NCI-H1417 treated with DMSO at 0.1 percent for 48 hours (cell line): ENCODE results near the gene CAP2.
"Not testable (repeated sequence)": the region's sequence is repeated elsewhere in the genome, so short reads cannot be mapped to it uniquely, and the experiment has no call there.

Experiments
- DNase-seq: peaks from one replicate; lab custom pipeline; 2025; lab: John Stamatoyannopoulos, UW

CAP2 gene

DNA sequence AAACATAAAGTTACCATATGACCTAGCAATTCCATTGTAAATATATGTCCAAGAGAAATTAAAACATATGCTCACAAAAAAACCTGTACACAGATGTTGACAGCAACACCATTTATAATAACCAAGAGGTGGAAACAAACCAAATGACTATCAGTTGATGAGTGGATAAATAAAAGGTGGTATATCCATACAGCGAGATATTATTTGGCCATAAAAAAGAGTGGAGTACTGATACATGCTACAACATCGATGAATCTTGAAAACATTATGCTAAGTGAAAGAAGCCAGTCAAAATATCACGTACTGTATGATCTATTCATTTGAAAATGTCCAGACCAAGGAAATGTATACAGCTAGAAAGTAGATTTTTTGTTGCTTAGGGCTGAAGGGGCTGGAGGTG is 2.9 kb downstream of the CAP2 start:
- DNase-seq: no peak

DNA sequence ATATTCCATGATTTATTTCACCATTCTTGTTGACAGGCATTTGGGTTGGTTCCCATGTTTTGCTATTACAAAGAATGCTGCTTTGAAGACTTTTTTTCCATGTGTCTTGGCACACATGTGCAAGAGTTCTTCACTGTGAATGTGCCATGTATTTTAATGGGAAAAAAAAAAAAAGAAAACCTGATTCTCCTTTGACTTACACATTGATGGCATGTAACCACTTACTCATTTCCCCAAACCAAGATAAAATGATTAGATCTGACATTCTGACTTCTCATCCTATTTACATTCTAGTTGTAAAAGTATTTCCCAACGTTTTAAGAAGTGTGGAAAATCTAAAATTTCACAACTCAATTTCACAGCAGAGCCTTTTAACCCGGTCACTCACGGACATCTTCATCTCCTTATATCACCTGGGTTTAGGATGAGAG is 4.4 kb downstream of the CAP2 start:
- no peak for DNase-seq

DNA sequence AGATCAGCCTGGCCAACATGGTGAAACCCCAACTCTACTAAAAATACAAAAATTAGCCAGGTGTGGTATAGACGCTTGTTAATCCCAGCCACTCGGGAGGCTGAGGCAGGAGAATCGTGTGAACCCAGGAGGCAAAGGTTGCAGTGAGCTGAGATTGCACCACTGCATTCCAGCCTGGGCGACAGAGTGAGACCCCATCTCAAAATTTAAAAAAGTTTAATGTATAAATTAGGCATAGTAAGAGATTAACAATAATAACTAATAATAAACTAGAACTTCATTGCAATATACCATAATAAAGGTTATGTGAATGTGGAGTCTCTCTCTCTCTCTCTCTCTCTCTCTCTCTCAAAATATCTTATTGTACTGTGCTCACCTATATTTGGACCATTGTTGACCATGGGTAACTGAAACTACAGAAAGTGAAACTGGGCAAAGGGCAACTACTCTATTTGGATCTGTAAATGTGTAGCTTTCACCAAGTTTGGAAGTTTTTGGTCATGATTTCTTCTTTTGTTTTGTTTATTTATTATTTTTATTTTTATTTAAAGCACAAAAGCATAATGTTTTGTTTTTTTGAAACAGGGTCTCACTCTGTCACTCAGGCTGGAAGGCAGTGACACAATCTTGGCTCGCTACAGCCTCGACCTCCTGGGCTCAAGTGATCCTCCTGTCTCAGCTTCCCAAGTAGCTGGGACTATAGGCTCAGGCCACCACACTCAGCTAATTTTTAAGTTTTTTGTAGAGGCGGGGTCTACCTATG is 12.0 kb downstream of the CAP2 start:
- not testable (repeated sequence) for DNase-seq

DNA sequence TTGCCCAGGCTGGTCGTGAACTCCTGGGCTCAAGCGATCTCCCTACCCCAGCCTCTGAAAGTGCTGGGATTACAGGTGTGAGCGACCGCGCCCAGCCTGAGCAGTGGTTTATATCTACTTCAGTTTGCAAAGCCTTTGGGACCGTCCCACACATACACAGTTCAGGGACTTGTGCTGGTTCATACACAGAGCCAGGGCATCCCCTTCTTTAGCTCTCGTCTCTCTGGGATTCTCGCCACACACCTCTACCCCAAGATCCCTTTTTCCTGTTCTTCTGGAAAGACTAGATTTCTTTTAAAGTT is 12.5 kb downstream of the CAP2 start:
- DNase-seq: no peak

DNA sequence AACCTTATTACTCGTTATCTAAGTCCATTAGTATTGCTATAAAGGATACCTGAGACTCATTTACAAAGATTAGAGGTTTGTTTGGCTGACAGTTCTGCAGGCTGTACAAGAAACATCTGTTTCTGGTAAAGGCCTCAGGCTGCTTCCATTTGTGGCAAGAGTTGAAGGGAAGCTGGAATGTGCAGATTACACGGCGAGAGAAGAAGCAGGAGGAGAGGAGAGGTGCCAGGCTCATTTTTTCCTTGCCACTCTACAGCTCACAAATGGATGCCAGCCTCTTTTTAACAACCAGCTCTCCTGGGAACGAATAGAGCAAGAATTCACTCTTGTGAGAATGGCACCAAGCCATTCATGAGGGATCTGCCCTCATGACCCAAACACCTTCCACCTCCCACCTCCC is 14.7 kb downstream of the CAP2 start:
- no peak for DNase-seq

DNA sequence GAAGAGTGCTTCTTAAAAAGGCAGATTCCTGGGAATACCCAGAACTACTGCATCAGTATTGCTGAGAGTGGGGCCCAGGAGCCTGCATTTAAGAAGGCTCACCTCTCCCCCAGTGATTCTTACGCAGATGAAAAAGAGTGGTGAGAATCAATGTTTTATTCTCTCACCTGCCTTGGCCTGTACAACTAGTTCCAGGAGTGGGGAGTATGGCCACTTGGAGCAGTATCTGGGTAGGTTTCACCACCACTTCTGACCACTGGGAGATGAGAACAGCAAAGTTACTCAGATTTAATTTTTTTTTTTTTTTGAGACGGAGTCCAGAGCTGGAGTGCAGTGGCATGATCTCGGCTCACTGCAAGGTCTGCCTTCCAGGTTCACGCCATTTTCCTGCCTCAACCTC is 16.9 kb downstream of the CAP2 start:
- DNase-seq: no peak

DNA sequence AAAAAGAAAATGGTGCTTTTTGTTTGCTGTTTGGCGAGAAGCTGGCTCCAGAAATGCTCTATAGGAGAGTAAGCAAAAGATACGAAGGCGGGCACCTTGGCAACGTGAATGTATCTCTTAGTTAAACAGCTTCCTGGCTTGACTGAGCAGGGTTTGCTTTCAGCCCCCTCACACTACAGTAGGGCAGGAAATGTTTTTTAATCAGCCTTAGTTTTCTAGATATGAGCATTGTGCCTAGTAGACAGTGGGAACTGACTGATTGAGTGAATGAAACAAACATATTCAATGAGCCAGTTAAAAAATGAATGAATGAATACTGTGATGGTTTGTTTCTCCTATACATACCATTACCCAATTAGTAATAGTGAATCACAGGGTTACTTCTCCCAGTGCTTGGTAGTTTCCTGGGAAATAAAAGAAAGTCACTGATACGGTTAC is 19.9 kb downstream of the CAP2 start:
- no peak for DNase-seq

DNA sequence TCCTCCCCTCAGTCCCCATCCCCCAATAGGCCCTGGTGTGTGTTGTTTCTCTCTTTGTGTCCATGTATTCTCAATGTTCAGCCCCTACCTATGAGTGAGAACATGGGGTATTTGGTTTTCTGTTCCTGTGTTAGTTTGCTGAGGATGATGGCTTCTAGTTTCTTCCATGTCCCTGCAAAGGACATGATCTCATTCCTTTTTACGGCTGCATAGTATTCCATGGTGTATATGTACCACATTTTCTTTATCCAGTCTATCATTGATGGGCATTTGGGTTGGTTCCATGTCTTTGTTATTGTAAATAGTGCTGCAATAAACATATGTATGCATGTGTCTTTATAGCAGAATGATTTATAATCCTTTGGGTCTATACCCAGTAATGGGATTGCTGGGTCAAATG is 21.0 kb downstream of the CAP2 start:
- not testable (repeated sequence) for DNase-seq

DNA sequence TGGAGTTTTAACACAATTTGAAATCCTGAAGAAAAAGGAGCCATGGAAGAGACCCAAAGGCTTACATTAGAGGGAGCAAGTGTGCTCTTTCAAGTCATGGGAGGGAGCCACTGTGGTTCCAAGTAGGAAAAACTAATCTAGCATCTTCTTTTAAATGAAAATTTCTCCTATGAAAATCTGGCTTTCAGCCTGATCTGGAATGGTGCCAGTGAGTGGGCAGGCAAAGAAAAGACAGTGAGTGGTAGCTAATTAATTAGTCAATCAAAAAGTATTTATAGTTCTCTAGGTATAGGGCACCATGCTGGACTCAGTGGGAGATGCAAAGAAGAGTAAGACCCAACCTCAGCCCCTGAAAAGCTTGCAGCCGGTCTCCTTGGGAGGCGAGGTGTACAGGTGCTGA is 21.9 kb downstream of the CAP2 start:
- DNase-seq: no peak

DNA sequence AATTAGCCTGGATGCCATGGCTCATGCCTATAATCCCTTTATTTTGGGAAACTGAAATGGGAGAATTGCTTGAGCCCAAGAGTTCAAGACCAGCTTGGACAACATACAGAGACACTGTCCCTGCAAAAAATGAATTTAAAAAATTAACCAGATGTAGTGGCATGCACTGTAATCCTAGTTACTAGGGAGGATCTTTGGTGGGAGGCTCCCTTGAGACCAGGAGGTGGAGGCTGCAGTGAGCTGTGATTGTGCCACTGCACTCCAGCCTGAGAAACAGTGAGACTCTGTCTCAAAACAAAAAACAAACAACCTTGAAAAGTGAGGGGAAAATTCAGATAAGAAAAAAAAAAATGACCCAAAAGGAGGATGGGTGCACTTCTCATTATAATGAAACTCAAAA is 23.4 kb downstream of the CAP2 start:
- no peak for DNase-seq

DNA sequence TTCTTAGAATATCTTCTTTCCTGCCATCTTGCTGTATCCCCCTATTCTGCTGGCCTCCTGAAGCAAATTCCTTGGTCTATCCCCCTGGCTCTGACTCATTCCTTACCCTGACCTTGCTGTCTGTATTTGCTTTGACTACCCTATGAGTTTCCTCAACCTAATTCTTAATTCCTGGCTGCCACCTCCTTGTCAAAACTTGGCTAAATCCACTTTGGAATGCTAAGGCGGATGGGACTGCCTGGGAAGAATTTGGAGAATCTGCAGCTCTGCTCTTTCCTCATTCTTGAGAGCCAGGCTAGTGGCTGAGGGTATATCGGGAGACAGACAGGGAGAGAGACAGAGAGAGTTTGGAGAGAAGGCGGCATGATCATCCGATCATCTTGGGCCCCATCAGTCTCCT is 24.4 kb downstream of the CAP2 start:
- no peak for DNase-seq

DNA sequence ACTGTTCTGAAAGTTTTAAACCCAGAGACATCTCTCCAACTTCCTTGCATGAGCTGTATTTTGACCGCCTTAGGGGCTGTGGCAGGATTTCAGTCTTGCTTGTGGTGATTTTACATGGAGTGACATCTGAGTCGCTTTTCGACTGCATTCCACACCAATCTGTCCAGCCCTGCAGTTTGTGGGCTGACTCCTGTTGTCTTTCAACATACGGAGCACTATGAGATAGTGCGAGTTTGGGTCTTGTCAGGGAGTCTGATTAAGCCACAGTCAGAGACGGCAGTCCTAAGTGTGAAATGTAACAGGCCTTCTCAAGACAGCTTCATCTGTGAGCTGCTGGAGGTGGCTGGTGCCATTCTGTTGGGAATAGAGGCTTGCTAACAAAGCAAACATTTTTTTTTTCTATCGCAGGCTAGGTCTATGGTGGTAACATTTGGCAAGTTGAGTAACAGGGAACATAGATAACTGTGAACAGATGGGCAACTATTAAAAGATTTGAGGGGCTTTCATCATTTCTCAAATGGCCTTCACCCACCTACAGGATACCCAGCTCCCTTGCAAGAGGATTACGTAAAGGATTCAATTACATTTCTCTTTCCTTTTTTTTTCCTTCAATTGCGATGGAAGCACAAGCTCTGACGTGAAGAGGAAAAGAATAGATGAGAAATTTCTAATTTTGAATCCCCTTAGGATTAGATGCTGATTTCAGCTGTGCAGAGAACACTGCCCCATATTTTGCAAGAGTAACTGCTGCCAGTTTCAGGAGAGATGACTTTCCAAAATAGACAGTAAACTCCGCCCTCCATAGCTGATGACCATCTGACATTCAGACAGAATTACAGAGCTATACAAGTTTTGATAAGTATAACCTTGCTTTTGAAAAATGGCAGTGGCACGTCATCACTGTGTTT is 25.1 kb downstream of the CAP2 start:
- DNase-seq: no peak

DNA sequence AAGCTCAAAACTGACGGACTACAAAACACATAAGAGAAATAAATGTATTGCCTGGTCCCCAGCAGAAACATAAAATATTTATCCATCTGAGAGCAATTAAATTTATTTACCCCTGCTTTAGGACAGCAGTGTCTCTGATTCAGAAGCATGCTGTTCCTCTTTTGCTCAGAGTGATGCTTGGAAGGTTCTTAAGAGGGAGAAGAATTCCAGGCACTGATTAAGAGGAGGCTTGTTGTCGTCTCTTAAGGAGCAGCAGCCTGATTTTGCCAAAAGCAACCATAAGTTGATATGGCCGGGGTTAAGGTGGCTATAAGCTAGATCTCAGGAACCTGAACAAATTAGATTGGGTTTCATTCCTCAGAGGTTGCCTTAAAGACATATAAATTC is 25.8 kb downstream of the CAP2 start:
- no peak for DNase-seq

DNA sequence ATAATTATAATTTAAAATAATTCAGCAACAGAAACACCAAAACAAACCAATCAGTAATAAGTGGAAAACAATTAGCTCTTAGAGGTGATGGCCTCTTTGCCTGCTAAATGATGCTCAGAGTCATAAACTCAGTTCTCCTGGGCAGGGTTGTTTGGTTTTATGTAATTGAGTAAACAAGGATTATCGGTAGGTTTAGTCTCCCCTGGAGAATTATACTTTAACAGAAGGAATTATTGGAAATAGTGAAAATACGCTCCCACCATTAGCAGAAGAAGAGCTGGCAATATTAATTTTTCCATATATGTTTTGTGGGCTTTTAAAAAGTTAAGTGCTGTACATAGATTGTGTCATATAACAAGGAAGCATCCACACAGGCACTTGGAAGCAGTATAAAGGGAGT is 27.0 kb downstream of the CAP2 start:
- DNase-seq: no peak

DNA sequence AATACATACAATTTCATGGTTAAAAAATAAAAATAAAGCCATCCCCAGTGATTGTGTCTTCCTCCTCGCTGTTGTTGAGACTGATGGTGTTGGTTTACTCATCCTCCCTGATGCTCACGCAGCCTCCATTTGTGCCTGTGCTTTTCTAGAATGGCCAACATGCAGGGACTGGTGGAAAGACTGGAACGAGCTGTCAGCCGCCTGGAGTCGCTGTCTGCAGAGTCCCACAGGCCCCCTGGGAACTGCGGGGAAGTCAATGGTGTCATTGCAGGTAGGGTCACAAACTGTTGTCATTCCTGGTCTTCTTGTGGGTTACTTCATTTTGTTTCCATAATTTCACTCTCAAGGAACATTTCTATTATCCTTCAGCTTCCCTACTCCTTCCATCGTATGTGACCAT is 28.0 kb downstream of the CAP2 start:
- no peak for DNase-seq

DNA sequence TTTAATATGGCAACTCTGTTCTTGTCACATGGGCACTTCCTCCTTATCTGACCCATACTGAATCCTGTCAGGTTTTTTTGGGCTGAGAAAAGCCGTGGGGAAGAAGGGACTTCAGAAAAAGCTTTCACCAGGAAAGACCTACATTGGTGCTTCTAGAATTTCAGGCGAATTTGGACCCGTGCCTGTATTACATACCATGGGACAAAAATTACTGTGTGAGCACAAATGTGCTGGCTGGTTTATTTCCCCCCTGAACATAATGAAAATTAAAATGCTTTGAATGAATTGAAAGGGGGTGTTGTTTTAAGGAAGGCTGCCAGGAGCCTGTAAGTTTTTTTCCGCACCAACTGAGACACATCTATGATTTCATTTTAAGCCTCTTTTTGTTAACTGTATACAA is 29.6 kb downstream of the CAP2 start:
- no peak for DNase-seq

DNA sequence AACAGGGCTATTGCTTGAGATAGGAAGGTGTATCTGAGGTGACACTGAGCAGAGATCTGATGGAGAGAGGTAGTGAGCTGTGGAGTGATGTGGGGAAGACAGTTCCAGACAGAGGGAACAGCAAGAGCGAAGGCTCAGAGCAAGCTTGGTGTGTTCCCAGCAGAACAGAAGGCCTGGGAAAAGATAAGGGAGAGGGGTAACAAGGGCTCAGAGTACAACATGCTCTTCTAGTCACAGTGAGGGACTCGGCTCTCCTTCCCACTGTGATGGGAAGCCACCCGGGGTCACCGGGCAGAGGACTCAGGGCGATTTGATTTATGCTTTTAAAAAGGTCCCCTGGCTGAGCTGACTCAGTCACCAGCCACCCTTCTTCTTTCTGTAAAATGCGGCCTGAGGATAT is 33.7 kb downstream of the CAP2 start:
- DNase-seq: no peak

DNA sequence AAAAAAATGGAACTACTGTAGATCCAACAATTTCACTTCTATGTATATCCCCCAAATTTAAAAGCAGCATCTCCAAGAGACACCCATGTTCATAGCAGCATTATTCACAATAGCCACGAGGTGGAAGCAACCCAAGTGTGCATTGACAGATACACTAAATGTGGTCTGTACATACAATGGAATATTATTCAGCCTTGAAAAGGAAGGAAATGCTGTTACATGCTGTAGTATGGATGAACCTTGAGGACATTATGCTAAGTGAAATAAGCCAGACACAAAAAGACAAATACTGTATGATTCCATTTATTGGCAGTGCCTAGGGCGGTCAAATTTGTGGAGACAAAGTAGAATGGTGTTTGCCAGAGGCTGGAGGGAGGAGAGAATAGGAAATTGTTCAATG is 34.2 kb downstream of the CAP2 start:
- DNase-seq: no peak

DNA sequence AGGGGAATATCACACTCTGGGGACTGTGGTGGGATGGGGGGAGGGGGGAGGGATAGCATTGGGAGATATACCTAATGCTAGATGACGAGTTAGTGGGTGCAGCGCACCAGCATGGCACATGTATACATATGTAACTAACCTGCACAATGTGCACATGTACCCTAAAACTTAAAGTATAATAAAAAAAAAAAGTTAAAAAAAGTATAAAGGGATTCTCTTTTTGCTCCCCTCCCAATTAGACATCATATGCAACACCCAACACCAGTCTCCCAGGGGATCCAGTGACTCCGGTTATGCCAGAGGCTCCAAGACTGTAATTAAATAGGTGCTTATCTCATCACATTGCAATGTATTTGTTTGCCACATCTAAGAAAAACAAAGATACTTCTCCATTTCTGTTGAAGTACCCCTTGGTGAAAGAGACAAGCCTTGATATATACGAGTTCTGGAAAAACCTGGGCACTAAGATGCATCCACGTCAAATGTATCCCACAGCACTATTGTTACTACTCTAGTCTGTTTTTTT is 35.3 kb downstream of the CAP2 start:
- DNase-seq: not testable (repeated sequence)

DNA sequence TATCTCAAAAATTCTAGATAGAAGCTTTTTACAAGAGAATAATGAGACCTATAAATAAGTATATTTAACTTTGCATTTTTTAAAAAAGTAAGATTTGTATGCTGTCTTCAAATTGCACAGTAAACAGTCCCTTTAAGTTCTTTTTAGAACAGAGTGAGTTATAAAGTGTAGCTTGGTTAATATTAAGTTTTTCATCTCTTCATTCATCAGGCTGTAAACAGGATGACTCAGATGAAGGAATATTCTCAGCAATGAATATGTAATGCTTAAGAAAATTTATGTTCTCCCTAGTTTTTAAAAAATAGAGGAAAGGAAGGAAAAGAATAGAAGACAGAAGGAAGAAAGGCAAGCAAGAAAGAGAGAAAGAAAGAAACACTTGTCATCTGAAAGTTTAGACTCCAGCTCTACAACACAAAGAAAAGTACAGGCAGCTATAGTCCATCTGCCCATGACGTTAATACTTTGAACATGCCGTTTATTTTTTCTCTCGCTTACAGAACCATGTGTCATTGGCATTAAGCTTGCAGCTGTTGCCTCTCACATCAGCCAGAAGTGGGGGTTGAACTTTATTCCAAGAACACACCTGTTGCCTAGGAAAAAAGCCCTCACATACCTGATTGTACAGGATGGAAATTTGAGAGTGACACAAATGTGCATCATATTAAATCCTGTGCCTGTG is 36.1 kb downstream of the CAP2 start:
- DNase-seq: no peak

DNA sequence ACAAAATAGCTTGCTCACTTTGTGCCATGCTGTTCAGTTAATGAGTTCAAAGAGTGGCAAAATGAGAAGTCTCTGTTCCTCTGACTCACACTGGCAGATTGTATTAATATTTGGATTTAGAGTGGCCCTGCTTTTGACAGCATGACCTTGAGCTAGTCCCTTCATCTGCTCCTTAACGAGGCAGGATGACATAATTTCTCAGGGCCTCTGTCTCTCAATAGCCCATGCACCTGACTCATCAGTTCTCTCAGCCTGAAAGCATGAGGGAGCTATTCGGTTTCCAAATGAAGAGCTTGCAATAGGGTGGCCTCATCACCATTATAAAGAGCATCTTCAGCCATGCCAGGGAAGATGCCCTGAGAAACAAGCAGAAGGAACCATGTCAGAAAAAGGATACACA is 38.2 kb downstream of the CAP2 start:
- DNase-seq: no peak

DNA sequence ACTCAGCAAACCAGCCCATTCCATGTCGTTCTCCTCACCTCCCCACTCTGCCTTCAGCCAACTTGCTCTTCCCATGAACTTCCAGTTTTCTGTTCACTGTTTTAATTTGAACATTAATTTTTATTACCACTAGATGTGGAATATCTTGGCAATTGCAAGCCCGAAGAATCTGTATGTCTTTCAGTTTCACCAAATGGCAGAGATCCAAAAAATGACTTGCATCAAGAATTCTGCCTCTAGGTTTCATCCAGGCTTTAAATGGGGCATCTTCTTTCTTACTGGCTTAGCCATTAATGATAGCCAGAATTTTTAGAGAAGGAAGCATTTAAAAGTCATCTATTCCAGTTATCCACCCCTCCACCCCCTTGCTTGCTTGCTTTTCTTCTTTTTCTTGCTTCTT is 39.0 kb downstream of the CAP2 start:
- no peak for DNase-seq
